GM19395 (cell line): ENCODE results near the gene STX11.
"Not testable (repeated sequence)": the region's sequence is repeated elsewhere in the genome, so short reads cannot be mapped to it uniquely, and the experiment has no call there.

Source experiments
- ATAC-seq: cut with Tn5 transposase; IDR thresholded peaks from one replicate; pipeline ENCODE4 v1.9.1; 2021; ENCODE audit warnings: mild to moderate bottlenecking, moderate library complexity; ENCODE audit not compliant: unreplicated experiment

STX11 gene

GRCh38 chr6:144171406-144171805 lies 21.1 kb downstream of the STX11 start:
- ATAC-seq = no peak

- no peak for ATAC-seq
These were observed 23.7 kb downstream of the STX11 start for GRCh38 chr6:144174006-144174405.

- ATAC-seq = no peak
These were observed 25.7 kb downstream of the STX11 start for GRCh38 chr6:144176043-144176442.

GRCh38 chr6:144177726-144178125 lies 27.4 kb downstream of the STX11 start:
- no peak for ATAC-seq

GRCh38 chr6:144178323-144178722 lies 28.0 kb downstream of the STX11 start:
- ATAC-seq = no peak

- no peak for ATAC-seq
These were observed 28.9 kb downstream of the STX11 start for GRCh38 chr6:144179237-144179636.

- no peak for ATAC-seq
These were observed 29.5 kb downstream of the STX11 start for GRCh38 chr6:144179828-144180227.

- not testable (repeated sequence) for ATAC-seq
These were observed 30.0 kb downstream of the STX11 start for GRCh38 chr6:144180354-144180753.

GRCh38 chr6:144181639-144182038 lies 31.3 kb downstream of the STX11 start:
- ATAC-seq = no peak

GRCh38 chr6:144184186-144184585 lies 33.9 kb downstream of the STX11 start:
- not testable (repeated sequence) for ATAC-seq

- ATAC-seq = no peak
These were observed 35.0 kb downstream of the STX11 start for GRCh38 chr6:144185133-144185836.

- no peak for ATAC-seq
These were observed 36.7 kb downstream of the STX11 start for GRCh38 chr6:144186817-144187625.

- ATAC-seq = no peak
These were observed 39.0 kb downstream of the STX11 start for GRCh38 chr6:144189351-144189750.

GRCh38 chr6:144190080-144190479 lies 39.8 kb downstream of the STX11 start:
- no peak for ATAC-seq

- no peak for ATAC-seq
These were observed 40.3 kb downstream of the STX11 start for GRCh38 chr6:144190593-144190992.

GRCh38 chr6:144193181-144193580 lies 42.9 kb downstream of the STX11 start:
- ATAC-seq = no peak

GRCh38 chr6:144194293-144194810 lies 44.0 kb downstream of the STX11 start:
- ATAC-seq = no peak

GRCh38 chr6:144195671-144196270 lies 45.5 kb downstream of the STX11 start:
- ATAC-seq = no peak

- ATAC-seq = no peak
These were observed 47.6 kb downstream of the STX11 start for GRCh38 chr6:144197919-144198318.

- no peak for ATAC-seq
These were observed 52.7 kb downstream of the STX11 start for GRCh38 chr6:144202879-144203468.

GRCh38 chr6:144211160-144211559 lies 60.8 kb downstream of the STX11 start:
- no peak for ATAC-seq
